Stimulated activated CD4-positive, alpha-beta T cell treated with anti-CD3 and anti-CD28 coated beads, Interleukin-4, amount 100 ng/mL, for 24 hours (primary cell): ENCODE results near the gene RAB25.
"Not testable (repeated sequence)": the region's sequence is repeated elsewhere in the genome, so short reads cannot be mapped to it uniquely, and the experiment has no call there.

ENCODE experiments used
- DNase-seq: peaks from one replicate; pipeline ENCODE4 v3.0.0-alpha.2; 2020

RAB25 gene

GRCh38 chr1:156104065-156104810 lies 43.3 kb downstream of the RAB25 start:
- DNase-seq = peak; percentile 48

DNA sequence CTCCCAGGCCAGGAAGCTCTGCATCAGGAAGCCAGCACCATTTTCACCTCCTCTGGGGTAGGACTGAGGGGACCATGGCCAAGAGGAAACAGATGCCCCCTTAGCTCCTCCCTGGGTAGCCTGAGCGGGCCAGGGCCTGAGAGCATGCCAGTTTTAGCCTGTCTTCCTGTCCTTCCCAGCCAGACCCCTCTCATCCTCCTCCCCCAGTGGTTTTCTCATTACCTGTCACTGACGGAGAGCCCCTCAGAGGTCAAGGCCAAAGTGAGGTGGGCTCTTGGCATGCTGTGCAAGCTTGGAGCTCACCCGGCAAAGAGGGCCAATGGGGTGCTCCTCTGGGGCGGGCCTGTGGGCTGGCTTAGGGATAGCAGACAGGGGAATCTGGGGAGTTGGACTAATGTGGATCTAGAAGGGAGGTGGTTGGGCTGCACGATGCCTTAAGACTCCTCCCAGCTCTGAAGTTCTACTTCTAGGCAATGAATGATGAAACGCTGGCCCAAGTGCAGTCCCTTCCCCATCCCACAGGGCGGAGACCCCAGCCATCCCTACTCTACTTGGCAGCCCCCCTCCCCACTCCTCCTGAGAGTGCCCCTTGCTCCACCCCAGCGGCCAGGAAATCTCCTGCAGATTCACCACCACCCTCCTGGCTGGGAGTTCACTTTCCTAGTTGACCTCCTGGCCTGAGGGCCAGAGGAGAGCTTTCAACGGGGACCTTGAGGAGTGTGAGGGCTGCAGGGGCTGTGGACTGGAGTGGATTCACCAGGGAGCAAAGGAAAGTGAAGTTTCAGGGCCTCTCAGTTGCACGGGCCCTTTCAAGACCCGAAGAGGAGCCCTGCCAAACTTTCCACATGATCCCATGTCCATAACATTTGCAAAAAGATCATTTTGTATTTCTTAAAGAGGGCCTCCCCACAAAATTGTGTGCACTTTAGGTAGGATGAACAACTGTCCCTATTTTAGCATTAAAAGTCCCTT lies 44.2 kb downstream of the RAB25 start:
- no peak for DNase-seq

DNA sequence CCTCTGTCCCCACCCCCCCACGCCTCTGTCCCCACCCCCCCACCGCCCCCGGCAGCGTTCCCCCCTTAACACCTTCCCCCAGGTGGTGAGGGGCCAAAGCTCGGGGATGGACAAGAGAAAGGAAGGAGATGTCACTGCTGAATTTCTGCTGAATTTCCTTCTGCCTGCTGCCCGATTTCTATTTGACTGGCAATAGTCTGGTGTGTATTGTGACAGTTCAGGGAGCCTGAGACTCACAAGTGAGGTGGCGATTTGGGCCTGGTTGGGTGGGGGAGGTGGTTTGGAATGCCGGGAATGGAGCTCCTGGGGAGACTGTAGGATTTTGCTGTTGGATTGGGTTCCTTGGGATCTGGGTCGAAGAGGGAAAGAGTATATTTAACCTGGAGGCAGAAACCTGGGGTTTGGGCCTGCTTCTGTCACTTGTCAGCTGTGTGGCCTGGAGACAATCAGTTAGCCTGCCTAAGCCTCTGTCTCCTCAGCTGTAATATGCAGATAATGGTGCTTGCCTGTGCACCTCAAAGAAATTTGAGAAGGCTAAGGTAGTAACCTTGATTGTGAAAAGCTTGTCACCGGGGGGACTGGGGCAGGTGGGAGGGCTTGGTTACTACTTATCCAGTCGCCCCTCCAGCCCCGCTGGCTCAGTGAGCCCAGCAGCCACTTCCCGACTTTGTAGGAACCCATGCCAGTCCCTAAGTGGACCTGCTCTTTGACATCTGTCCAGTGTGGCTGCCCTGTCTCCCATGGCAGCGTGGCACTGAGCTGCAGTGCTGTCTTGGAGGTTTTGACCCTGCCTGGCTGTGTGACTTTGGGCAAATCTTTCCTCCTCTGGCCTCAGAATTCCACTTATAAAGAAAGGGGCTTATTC lies 45.9 kb downstream of the RAB25 start:
- DNase-seq = no peak

DNA sequence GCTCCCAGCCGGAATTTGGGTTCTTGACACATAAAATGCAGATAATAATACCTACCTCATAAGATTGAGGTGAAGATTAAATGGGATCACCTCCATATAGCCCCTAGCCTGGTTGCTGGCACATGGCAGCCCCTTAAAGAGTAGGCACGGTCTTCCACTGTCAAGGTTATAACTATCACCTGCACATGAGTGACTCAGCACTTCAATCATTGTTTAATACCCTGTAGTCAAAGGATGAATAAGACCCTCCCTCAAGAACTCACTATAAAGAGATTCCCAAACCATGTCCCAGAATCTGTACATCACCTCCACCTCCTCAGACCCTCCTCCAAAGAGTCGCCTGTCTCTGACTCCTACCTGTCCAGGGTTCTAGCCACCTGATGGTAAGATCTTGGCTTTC lies 47.1 kb downstream of the RAB25 start:
- no peak for DNase-seq

GRCh38 chr1:156108664-156109241 lies 47.8 kb downstream of the RAB25 start:
- no peak for DNase-seq

DNA sequence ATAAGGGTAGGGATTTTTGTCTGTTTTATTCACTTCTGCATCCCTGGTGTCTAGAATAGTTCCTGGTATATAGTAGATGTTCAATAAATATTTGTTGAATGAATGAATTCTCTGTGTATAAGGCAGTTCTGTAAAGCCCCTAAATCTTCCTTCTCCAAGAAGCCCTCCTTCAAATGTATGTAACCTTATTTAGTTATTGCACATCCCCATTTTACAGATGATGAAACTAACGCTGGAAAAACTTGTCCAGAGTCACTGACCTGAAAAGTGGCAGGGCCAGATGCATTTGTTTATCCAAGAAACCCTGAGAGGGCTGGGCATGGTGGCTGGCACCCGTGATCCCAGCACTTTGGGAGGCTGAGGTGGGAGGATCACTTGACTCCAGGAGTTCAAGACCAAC lies 49.3 kb downstream of the RAB25 start:
- DNase-seq = no peak

DNA sequence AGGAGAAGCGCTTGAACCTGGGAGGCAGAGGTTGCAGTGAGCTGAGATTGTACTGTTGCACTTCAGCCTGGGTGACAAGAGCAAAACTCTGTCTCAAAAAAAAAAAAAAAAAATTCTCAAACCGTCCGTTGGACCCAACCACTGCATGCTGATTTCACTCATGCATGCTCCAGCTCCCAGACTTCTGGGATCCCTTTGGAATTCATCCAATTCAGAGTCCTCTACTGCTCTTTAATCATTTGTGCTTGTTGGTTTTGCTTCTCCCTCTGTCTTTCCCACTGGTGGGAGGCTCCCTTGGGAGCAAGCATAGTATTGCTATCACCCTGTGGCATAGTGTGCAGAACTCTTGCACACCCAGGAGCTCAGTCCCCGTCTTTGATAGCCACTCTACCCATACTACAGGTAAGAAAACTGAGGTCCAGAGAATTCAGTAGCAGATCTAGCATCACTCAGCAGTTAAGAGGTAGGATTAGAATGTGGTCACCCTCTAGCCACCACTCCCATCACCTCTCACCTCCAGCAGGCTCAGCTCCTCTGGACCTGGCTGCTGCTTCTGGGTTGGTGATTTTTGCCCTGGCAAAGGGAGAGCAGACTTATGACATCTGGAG lies 50.5 kb downstream of the RAB25 start:
- no peak for DNase-seq

- DNase-seq = no peak
These were observed 51.5 kb downstream of the RAB25 start for GRCh38 chr1:156112276-156113137.

DNA sequence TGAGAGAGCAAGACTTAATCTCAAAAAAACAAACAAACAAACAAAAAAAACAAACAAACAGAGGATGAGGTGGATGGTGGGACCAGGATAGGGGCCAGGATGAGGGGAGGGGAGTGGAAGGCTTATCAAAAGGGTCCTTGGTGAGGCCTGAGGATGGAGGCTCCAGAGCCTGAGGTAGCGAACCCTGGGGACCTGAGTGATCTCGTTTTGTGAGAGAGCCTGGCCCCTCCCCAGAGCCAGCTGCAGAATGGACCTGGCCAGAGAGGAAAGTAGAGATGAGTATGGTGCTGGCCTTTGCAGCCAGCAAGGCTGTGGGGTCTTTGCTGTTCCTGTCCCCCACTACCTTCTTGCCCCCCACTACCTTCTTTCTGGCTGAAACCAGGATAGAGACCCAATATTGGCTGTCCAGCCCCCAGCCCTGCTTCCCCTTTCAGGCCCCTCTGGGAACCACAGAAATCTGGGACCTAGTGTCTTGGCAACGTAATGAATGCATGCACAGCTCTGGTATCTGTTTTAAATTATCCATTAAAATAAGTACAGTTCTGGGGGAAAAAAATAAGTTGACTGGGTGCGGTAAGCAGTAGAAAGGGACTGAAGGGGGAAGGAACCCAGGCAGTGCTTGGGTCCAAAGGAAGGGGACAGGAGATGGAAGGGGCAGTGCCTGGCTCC lies 52.5 kb downstream of the RAB25 start:
- DNase-seq = no peak

DNA sequence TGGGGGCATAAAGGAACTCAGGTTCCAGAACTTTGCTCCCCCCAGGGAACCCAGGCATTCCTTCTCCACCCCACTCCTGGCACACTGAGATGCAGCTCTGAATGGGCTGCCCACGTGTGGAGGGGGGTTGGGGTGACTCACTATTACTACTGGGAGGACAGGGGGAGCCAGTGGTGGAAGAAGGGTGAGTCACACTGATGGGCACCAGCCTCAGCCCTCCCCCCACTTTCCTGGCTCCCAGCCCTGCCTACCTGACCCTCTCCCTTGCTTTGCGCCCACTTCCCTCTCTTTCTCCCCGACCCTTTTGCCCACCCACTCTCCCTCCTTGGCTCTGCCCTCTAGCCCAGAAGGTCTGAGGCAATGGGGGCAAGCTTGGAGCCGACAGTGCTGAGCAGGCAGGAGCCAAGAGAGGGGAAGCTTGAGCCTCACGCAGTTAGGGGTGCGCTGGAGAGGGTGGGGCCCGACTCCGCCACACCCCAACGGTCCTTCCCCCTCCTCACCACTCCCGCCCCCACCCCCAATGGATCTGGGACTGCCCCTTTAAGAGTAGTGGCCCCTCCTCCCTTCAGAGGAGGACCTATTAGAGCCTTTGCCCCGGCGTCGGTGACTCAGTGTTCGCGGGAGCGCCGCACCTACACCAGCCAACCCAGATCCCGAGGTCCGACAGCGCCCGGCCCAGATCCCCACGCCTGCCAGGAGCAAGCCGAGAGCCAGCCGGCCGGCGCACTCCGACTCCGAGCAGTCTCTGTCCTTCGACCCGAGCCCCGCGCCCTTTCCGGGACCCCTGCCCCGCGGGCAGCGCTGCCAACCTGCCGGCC lies 53.4 kb downstream of the RAB25 start, which contains the start of gene LMNA:
Gene LMNA (plus strand): TSS at position 611 of the 818 bp plus-strand sequence. CDS start 208 bp downstream, outside the sequence.
- DNase-seq = peak; percentile 86

DNA sequence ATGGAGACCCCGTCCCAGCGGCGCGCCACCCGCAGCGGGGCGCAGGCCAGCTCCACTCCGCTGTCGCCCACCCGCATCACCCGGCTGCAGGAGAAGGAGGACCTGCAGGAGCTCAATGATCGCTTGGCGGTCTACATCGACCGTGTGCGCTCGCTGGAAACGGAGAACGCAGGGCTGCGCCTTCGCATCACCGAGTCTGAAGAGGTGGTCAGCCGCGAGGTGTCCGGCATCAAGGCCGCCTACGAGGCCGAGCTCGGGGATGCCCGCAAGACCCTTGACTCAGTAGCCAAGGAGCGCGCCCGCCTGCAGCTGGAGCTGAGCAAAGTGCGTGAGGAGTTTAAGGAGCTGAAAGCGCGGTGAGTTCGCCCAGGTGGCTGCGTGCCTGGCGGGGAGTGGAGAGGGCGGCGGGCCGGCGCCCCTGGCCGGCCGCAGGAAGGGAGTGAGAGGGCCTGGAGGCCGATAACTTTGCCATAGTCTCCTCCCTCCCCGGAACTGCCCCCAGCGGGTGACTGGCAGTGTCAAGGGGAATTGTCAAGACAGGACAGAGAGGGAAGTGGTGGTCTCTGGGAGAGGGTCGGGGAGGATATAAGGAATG lies 54.1 kb downstream of the RAB25 start:
- DNase-seq = no peak

GRCh38 chr1:156115514-156116374 lies 54.8 kb downstream of the RAB25 start:
- no peak for DNase-seq

GRCh38 chr1:156116731-156117130 lies 55.8 kb downstream of the RAB25 start:
- DNase-seq = not testable (repeated sequence)

DNA sequence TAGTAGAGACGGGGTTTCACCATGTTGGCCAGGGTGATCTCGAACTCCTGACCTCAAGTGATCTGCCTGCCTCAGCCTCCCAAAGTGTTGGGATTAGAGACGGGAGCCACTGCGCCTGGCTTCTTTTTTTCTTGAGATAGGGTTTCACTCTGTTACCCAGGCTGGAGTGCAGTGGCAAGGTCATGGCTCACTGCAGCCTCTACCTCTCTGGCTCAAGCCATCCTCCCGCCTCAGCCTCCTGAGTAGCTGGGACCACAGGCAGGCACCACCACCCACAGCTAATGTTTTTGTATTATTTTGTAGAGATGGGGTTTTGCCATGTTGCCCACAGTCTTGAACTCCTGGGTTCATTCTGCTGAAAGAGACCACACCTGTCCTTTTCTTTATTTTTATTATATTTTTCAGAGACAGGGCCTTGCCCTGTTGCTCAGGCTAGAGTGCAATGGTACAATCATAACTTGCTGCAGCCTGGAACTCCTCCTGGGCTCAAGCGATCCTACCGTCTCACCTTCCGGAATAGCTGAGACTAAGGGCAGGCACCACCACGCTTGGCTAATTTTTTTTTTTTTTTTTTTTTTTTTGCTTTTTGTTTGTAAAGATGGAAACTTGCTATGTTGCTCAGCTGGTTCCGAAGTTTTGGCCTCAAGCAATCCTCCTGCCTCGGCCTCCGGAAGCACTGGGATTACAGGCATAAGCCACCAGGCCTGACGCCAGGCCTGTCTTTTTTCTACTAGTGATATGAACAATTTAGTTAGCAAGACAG lies 56.6 kb downstream of the RAB25 start:
- DNase-seq = no peak

DNA sequence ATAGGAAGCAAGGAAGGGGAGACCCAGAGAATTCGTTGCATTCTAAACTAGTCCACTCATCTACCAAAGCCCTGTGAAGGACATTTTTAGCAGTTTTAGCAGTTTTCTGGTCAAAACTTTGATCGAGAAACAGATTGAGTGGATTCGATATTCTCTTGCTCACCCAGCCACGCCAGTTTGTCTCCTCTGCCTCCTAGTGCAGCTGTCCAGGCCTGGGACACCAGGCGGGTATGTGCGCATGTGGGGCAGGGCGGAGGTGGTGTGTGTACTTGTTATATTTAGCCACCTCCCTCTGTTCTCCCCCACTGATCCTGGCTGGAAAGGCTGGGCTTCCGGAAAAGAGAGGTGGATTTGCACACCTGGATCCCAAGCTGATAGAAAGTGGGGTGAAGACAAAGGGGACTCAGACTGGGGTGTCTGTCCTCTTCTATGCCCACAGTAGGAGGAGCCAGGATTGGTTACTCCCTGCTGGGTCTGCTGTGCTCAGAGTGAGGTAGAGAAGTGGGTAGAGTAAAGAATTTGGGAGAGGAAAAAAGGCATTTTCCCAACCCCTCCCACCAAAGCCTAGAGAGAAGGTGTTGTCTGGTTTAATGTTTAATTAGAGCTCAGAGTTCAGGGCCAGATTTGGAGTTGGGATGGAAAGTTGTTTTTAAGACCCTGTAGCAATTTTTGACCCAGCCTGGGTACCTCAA lies 57.4 kb downstream of the RAB25 start:
- DNase-seq = no peak

GRCh38 chr1:156119503-156120209 lies 58.7 kb downstream of the RAB25 start:
- no peak for DNase-seq
